ENCODE measurements around the gene POLR3B.

GRCh38 chr12:106345746-106346145 lies 11.8 kb upstream of the POLR3B start:
- TF ChIP-seq CTCF (IDR thresholded peaks at IDR 0.05) (peak; percentile 24 to 51 (median 36)), EP300 (IDR thresholded peaks at IDR 0.05) (no peak), POLR2A (IDR thresholded peaks at IDR 0.05) (no peak)
